Medulla oblongata (tissue), 1 donor: ENCODE measurements around the gene ZFAND6.
"Not testable (repeated sequence)": the region's sequence is repeated elsewhere in the genome, so short reads cannot be mapped to it uniquely, and the experiment has no call there.

Experiments used
- DNase-seq: peaks from one replicate; pipeline ENCODE4 v3.0.0-alpha.2; 2015; ENCODE audit errors: extremely low spot score

ZFAND6 gene

DNA sequence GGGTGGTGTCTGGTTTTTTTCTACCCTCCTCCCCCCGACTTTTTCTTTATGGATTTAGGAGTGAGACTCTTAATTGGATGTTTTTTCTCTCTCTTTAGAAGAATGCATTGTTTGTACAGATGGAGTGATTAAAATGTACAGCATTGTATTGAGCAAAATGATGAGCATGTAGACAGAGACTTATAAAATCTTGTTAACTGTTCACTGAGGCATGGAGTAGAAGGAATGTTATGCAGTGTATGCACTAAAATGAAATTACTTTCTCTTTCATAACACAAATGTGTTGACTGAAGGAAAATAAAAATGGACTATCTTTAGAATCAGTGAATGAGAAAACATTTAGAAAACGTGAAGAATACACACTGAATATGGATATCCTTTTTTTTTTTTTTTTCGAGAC is 39.8 kb downstream of the ZFAND6 start:
- DNase-seq, result no peak

GRCh38 chr15:80099662-80100061 is 40.2 kb downstream of the ZFAND6 start:
- not testable (repeated sequence) for DNase-seq

GRCh38 chr15:80100247-80100646 is 40.8 kb downstream of the ZFAND6 start:
- DNase-seq, result no peak

GRCh38 chr15:80105193-80105592 is 45.7 kb downstream of the ZFAND6 start:
- no peak for DNase-seq

- no peak for DNase-seq
Measured at GRCh38 chr15:80105595-80105994, 46.1 kb downstream of the ZFAND6 start.

- no peak for DNase-seq
Measured at GRCh38 chr15:80106051-80106450, 46.6 kb downstream of the ZFAND6 start.

DNA sequence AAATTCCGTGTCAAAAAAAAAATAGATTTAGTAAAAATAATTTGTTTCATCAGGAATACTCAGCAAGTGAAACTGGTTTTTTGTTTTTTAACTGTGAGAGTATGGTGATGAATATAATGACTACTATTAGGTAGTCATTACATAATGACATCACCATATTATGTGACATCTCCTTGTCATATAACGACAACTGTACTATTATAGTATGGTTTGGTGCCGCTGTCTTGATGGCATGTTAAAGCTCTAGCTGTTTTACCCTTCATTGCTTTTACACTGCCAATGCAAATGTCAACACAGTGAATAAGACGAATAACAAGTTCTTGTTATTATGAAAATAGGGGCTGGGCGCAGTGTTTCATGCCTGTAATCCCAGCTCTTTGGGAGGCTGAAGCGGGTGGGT is 47.7 kb downstream of the ZFAND6 start:
- DNase-seq, result no peak

- DNase-seq, result no peak
Measured at GRCh38 chr15:80107774-80108173, 48.3 kb downstream of the ZFAND6 start.

- DNase-seq, result no peak
Measured at GRCh38 chr15:80109388-80109787, 49.9 kb downstream of the ZFAND6 start.

DNA sequence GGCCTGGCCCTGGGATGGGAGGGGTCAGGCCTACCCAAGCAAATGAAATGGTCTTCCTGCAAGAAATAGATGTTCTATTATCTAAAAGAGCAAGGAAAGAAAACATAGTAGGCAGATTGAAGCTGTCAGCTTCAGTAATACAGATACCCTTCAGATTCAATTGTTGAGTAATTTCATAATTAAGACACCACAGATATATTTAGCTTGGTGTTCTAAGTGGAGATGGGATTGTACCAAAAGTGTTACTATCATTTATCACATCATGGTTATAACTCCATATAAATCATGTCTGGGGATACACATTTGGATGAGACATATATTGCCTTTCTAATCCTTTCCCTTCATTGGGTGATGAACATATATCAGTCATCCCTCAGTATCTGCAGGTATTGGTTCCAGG is 51.4 kb downstream of the ZFAND6 start:
- no peak for DNase-seq

GRCh38 chr15:80114114-80114513 is 54.6 kb downstream of the ZFAND6 start:
- DNase-seq, result no peak

- DNase-seq, result no peak
Measured at GRCh38 chr15:80115021-80115420, 55.5 kb downstream of the ZFAND6 start.

DNA sequence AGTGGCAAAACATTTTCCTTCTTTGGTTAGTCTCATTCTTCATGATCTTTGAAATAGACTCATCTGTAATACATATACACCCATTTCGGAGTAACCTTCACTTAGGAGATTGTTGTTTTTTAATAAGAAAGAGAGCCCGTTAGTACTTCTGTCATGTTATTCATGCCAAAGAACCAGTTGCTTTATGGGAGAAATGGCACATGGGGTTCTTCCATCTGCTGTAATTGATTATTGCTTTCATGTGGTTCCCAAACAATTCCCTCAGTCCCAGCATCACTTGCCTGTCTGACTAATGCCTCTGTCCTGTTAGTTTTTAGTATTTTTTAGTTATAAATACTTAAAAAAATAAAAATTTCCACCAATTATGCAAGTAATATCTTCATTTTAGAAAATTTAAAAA is 59.5 kb downstream of the ZFAND6 start:
- no peak for DNase-seq

DNA sequence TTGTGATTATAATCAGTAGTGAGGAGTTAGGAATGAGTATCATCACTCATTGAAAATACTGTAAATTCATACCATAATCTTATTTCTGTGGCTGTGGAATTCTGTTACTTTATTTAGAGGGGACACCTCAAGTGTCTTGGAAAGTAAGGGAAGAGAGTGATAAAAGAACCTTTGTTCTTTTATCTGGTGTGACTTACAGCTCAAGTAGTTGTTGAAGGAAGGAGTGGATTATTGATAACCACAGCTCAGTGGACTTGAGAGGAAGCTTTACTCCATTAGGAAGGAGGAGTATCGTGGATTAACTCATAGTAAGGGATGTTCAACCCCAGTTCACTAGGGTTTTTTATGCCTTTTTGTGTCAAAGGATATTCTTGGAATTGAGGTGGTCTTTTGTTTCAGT is 61.2 kb downstream of the ZFAND6 start:
- no peak for DNase-seq

DNA sequence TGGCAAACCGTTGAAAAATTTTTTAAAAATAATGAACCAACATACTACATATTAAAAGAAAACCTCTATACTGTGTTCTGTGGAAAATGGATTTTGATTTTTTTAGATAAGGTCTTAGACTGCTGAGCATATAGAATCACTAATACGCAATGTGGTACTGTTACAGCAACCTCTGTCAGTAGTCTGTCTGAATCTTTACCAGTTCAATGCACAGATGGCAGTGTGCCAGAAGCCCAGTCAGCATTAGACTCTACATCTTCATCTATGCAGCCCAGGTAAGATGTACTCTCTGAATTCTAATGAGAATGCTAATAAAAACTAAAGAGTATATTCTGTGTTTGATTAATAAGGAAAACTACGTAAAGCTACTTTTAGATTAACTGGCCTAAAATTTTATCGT is 62.1 kb downstream of the ZFAND6 start:
- no peak for DNase-seq

DNA sequence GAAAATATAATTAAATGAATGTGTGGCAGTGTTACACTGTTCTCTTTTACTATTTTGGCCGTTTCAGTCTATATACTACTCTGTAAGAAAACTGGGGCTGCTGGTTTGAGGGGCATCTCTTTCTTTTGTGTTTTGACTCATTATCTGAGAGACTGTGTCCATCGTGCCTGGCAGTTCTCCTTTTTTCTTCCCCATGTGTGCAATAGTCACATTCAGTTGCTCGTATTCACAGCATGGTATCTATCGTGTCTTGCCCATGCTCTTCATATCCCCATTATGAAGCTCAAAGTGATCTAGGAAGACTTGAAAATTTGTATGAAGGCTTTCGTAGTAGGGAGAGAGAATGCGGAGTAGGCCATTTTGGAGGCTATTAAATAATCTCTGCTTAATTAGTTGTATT is 63.6 kb downstream of the ZFAND6 start:
- no peak for DNase-seq

DNA sequence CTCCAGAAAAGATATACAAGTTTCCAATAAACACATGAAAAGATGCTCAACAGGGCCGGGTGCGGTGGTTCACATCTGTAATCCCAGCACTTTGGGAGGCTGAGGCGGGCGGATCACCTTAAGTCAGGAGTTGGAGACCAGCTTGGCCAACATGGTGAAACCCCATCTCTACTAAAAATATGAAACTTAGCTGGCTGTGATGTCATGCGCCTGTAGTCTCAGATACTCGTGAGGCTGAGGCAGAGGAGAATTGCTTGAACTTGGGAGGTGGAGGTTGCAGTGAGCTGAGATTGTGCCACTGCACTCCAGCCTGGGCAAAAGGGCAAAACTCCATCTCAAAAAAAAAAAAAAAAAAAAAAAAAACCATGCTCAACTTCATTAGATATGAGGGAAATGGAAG is 67.8 kb downstream of the ZFAND6 start:
- not testable (repeated sequence) for DNase-seq

- DNase-seq, result no peak
Measured at GRCh38 chr15:80127911-80128310, 68.4 kb downstream of the ZFAND6 start.

DNA sequence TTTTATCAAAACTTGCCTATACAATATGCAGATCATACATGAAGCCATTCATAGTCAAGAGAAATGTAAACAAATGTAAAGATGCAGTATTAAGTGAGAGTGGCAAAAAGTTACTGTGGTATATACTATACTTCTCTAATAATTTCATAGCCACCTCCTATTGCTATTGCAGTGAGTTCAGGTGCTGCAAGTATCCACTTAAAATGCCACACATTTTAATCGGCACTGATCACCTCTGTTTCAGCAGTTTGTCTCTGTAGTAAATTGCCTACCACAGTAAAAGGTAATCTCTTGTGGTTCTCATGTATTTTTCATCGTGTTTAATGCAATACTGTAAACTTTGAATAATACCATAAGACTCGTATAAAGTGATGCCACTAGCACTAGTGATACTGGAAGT is 72.9 kb downstream of the ZFAND6 start:
- DNase-seq, result no peak

- DNase-seq, result no peak
Measured at GRCh38 chr15:80136854-80137253, 77.4 kb downstream of the ZFAND6 start.

DNA sequence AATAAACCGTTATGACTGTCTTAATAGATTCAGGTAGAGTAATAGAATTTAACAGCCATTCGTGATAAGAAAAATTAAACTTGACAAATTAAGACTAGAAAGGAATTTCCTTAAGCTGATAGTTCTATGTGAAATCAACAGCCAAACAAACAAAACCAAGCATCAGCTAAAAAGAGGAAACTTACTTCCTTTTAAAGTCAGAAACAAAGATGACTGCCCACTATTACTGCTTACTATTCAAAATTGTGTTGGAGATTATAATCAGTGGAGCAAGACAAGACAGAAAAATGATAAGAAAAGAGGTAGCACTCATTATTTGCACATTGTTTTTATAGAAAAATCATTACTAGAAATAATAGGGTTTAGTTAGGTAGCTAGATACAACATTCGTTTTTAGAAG is 79.5 kb downstream of the ZFAND6 start:
- DNase-seq, result no peak

DNA sequence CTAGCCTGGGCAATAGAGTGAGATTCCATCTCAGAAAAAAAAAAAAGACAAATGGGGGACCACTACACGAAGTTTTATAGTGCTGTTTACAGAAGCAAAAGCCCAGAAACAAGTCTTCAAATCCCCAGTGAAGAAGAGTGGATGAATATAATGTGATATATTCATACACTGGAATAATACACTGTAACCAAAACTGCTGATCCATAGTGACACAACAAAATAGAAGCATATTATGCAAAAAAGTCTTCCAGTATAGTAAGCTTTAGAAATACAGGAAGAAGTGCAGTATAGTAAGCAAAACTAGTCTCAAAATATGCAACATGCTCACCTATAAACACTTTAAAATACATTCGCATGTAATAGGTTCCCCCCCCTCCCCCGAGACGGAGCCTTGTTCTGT is 81.4 kb downstream of the ZFAND6 start:
- DNase-seq, result no peak

- no peak for DNase-seq
Measured at GRCh38 chr15:80141916-80142598, 82.6 kb downstream of the ZFAND6 start.

DNA sequence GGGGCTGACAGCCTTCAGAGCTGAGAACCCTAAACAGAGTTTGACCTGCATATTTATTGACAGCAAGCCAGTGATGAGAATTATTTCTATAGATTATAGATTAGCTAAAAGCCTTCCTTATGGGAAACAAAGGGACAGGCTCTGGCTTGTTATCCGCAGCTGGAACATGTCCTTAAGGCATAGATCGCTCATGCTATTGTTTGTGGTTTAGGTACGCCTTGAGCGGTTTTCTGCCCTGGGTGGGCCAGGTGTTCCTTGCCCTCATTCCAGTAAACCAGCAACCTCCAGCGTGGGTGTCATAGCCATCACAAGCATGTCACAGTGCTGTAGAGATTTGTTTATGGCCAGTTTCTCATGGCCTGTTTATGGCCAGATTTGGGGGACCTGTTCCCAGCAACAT is 83.2 kb downstream of the ZFAND6 start:
- DNase-seq, result no peak
